Mesenchymal stem cell (in vitro differentiated cells and primary cell): ENCODE data around the gene NTRK1.

Source experiments
- DNase-seq: peaks from one replicate; pipeline ENCODE4 v3.0.0-alpha.2; 2013
- H2AFZ ChIP-seq: one replicate; pipeline ENCODE4 v1.6.1; 2013; ENCODE audit warnings: low read depth, mild to moderate bottlenecking, control low read depth, inconsistent platforms, low read length, moderate library complexity
- H2AK5ac ChIP-seq: 2 replicates; pipeline ENCODE4 v1.6.1; 2013; ENCODE audit warnings: low read length, moderate library complexity, mild to moderate bottlenecking, inconsistent platforms; ENCODE audit not compliant: severe bottlenecking
- H2BK120ac ChIP-seq: one replicate; pipeline ENCODE4 v1.6.1; 2013; ENCODE audit warnings: low read depth, mild to moderate bottlenecking, inconsistent platforms, low read length, moderate library complexity
- H2BK12ac ChIP-seq, 2 experiments: one replicate each; pipeline ENCODE4 v1.6.1; 2013; ENCODE audit warnings: inconsistent platforms in 2 of 2, low read length in 2 of 2, mild to moderate bottlenecking in 2 of 2, moderate library complexity in 2 of 2, control low read depth in 1 of 2
- H2BK15ac ChIP-seq: one replicate; pipeline ENCODE4 v1.6.1; 2013; ENCODE audit warnings: mild to moderate bottlenecking, low read depth, inconsistent platforms; ENCODE audit not compliant: poor library complexity, severe bottlenecking
- H2BK5ac ChIP-seq: 2 replicates; pipeline ENCODE4 v1.6.1; 2013; ENCODE audit warnings: low read depth, mild to moderate bottlenecking, low read length, control low read depth, inconsistent platforms; ENCODE audit not compliant: poor library complexity, severe bottlenecking
- H3K14ac ChIP-seq, 2 experiments: one replicate each; pipeline ENCODE4 v1.6.1; 2013; ENCODE audit warnings: inconsistent platforms in 2 of 2, low read length in 2 of 2, control low read depth in 1 of 2, mild to moderate bottlenecking in 1 of 2, moderate library complexity in 1 of 2
- H3K18ac ChIP-seq, 2 experiments: one replicate each; pipeline ENCODE4 v1.6.1; 2013; ENCODE audit warnings: inconsistent platforms in 2 of 2, low read length in 2 of 2, control low read depth in 1 of 2, low read depth in 1 of 2, mild to moderate bottlenecking in 1 of 2
- H3K23ac ChIP-seq, 2 experiments: one replicate each; pipeline ENCODE4 v1.6.1; 2013; ENCODE audit warnings: inconsistent platforms in 2 of 2, low read length in 2 of 2, mild to moderate bottlenecking in 2 of 2, moderate library complexity in 2 of 2, control low read depth in 1 of 2
- H3K27ac ChIP-seq: 2 replicates; pipeline ENCODE4 v1.5.1; 2013; ENCODE audit warnings: mild to moderate bottlenecking, moderate library complexity, low read length, control low read depth, inconsistent platforms; ENCODE audit not compliant: poor library complexity, severe bottlenecking
- H3K27me3 ChIP-seq, 2 experiments: 2 replicates each; pipeline versions ENCODE4 v1.6.1 to v1.7.0; 2013; ENCODE audit warnings: low read length in 2 of 2, mild to moderate bottlenecking in 2 of 2, moderate library complexity in 2 of 2, control low read depth in 1 of 2, inconsistent platforms in 1 of 2; ENCODE audit not compliant: control insufficient read depth in 1 of 2, insufficient read depth in 1 of 2
- H3K36me3 ChIP-seq, 2 experiments: 2 replicates each; pipeline versions ENCODE4 v1.6.1 to v1.7.0; 2013; ENCODE audit warnings: low read length in 2 of 2, control low read depth in 1 of 2, inconsistent platforms in 1 of 2, low read depth in 1 of 2, mild to moderate bottlenecking in 1 of 2; ENCODE audit not compliant: insufficient read depth in 2 of 2, control insufficient read depth in 1 of 2
- H3K4ac ChIP-seq, 2 experiments: one replicate each; pipeline ENCODE4 v1.6.1; 2013; ENCODE audit warnings: inconsistent platforms in 2 of 2, low read length in 2 of 2, mild to moderate bottlenecking in 2 of 2, moderate library complexity in 2 of 2, control low read depth in 1 of 2, low read depth in 1 of 2
- H3K4me1 ChIP-seq: 2 replicates; pipeline ENCODE4 v1.6.1; 2013; ENCODE audit warnings: low read depth, low read length, control low read depth; ENCODE audit not compliant: control insufficient read depth, insufficient read depth
- H3K4me2 ChIP-seq: 2 replicates; pipeline ENCODE4 v1.6.1; 2013; ENCODE audit warnings: low read length, mild to moderate bottlenecking, inconsistent platforms; ENCODE audit not compliant: poor library complexity, severe bottlenecking
- H3K4me3 ChIP-seq, 2 experiments: 2 replicates each; pipeline versions ENCODE4 v1.5.1 to v1.7.0; 2013; ENCODE audit warnings: low read length in 2 of 2, mild to moderate bottlenecking in 2 of 2, control low read depth in 1 of 2, low read depth in 1 of 2; ENCODE audit not compliant: insufficient read depth in 1 of 2
- H3K79me1 ChIP-seq: replicated peaks from 2 replicates; pipeline ENCODE4 v1.6.1; 2013; ENCODE audit warnings: mild to moderate bottlenecking, control low read depth, low read length, inconsistent platforms; ENCODE audit not compliant: poor library complexity, severe bottlenecking
- H3K9ac ChIP-seq: 2 replicates; pipeline ENCODE4 v1.7.0; 2013; ENCODE audit warnings: mild to moderate bottlenecking, low read length, moderate library complexity
- H3K9me3 ChIP-seq: 2 replicates; pipeline ENCODE4 v1.7.0; 2013; ENCODE audit warnings: mild to moderate bottlenecking, low read length; ENCODE audit not compliant: control insufficient read depth
- H4K8ac ChIP-seq: one replicate; pipeline ENCODE4 v1.6.1; 2013; ENCODE audit warnings: inconsistent platforms, mild to moderate bottlenecking, low read length, moderate library complexity
- H4K91ac ChIP-seq: one replicate; pipeline ENCODE4 v1.6.1; 2013; ENCODE audit warnings: mild to moderate bottlenecking, low read length, inconsistent platforms
- WGBS: methylation state at CpG from one replicate; pipeline ENCODE4 v1.1.7; 2013; ENCODE audit warnings: mixed read lengths; 5-methylcytosine and 5-hydroxymethylcytosine counted together

The NTRK1 gene

DNA sequence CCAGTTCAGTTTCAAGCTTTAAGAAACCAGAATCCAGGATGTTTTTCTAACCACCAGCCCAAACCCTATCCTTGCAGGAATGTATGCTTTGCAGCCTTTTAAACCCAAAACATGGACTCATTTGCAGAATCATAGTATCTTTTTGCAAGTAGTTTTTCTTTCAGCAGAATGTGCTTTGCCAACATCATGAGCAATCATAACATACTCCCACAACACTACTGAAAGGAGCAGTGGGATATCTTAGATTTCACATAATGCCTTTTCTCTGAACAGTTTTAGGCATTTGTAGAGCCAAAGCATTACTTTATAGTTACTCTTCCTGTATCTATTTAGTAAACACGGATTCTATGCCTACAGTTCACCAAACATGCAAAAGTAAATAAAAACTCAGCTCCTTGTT lies 34.0 kb upstream of the NTRK1 start:
- WGBS = 100% methylated on average over 1 of the region's 1 CpG
- peaks cover 20 to 47% of the 10 kb centered on the region in 2 experiments for H3K27me3 ChIP-seq

DNA sequence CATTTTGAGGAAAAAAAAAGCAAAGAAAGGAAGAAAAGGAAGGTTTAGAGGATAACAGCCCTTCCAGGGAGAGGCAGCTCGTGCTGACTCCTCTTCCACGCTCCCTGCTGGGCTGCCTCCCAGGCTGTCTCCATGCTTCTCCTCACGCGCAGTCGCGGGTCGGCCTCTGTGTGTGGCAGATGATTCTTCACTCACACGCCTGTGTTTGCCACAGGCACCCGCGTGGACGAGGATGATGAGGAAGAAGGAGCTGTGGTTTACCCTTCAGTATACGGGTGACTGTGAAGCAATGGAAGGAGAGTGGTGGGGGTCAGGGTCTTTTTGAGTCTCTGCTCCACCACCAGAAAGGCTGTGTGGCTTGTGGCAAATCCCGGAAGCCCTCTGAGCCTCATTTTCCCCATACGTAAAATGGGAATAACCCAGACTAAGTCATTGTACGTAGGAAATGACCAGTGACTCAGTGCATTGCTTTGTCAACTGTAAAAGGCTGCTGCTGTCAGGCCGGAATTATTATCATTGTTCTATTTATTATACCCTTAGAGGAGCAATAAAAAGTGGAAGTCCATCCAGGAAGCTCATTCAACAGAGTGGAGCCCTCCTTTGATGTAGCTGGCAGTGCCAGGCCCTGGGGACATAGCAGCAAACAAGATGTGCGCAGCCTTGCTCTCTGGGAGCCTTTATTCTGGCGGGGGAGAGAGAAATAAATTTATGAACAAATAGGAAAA lies 32.1 kb upstream of the NTRK1 start:
- H4K8ac ChIP-seq = no peak overlapping the region
- H3K9ac ChIP-seq = no peak overlapping the region
- no peak overlapping the region for H3K27ac ChIP-seq
- 87% methylated on average over 16 of the region's 18 CpGs for WGBS
- no peaks in the 10 kb centered on the region for H3K36me3 ChIP-seq
- H3K4me1 ChIP-seq = peaks cover 4% of the 10 kb centered on the region
- H3K9me3 ChIP-seq = no peaks in the 10 kb centered on the region
- no peak overlapping the region for H3K4me2 ChIP-seq
- no peak overlapping the region for H2AK5ac ChIP-seq
- no peak for DNase-seq
- H3K23ac ChIP-seq = no peak overlapping the region
- no peak overlapping the region for H3K4me3 ChIP-seq
- H3K4ac ChIP-seq = no peak overlapping the region
- H3K79me1 ChIP-seq = no peaks in the 10 kb centered on the region
- no peak overlapping the region for H2BK120ac ChIP-seq
- H4K91ac ChIP-seq = no peak overlapping the region
- no peak overlapping the region for H3K14ac ChIP-seq
- no peak overlapping the region for H3K18ac ChIP-seq
- peaks cover 38 to 51% of the 10 kb centered on the region in 2 experiments for H3K27me3 ChIP-seq
- no peak overlapping the region for H2BK15ac ChIP-seq
- H2BK5ac ChIP-seq = no peak overlapping the region
- no peak overlapping the region for H2AFZ ChIP-seq
- H2BK12ac ChIP-seq = no peak overlapping the region

More for the DNA sequence above, 34.0 kb upstream of the NTRK1 start:
- Histone ChIP-seq H3K36me3 (no peaks in the 10 kb centered on the region), H3K4me2 (no peak overlapping the region), H3K79me1 (no peaks in the 10 kb centered on the region), H2BK12ac (no peak overlapping the region), H3K9ac (no peak overlapping the region), H3K9me3 (no peaks in the 10 kb centered on the region), H2BK5ac (no peak overlapping the region), H3K23ac (no peak overlapping the region), H3K4me1 (peaks cover 4% of the 10 kb centered on the region), H3K18ac (no peak overlapping the region), H3K4ac (no peak overlapping the region), H3K14ac (no peak overlapping the region), H3K27ac (no peak overlapping the region), H3K4me3 (no peak overlapping the region), H2BK15ac (no peak overlapping the region), H2AFZ (no peak overlapping the region), H4K8ac (no peak overlapping the region), H4K91ac (no peak overlapping the region), H2BK120ac (no peak overlapping the region), H2AK5ac (no peak overlapping the region)
- DNase-seq = no peak

DNA sequence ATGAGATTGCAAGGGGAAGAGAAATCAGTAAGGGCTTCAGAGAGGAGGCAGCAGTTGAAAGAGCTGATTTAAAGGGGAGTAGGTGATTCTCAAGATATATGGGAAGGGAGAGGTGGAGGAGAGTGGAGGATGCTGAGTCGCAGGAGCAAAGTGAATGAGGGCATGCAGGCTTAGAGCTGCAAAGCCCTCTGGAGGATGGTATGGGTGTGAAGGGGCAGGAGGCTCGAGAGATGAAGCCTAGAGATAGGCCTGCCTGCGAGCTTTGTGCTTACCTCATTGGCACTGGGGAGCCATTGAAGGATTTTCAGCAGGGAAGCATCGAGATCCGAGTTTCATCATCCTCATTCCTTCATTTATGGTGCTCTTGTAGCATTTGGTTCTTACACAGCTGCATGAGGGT lies 28.2 kb upstream of the NTRK1 start:
- H3K9me3 ChIP-seq = no peaks in the 10 kb centered on the region
- no peak overlapping the region for H2BK120ac ChIP-seq
- DNase-seq = no peak
- H3K18ac ChIP-seq = no peak overlapping the region
- 47% methylated on average over 5 of the region's 5 CpGs for WGBS
- H2BK5ac ChIP-seq = no peak overlapping the region
- no peak overlapping the region for H2BK12ac ChIP-seq
- H3K36me3 ChIP-seq = no peaks in the 10 kb centered on the region
- H3K27me3 ChIP-seq = peaks cover 75 to 78% of the 10 kb centered on the region in 2 experiments
- no peak overlapping the region for H3K23ac ChIP-seq
- H2AK5ac ChIP-seq = no peak overlapping the region
- H3K9ac ChIP-seq = no peak overlapping the region
- H3K14ac ChIP-seq = no peak overlapping the region
- H4K8ac ChIP-seq = no peak overlapping the region
- H2BK15ac ChIP-seq = no peak overlapping the region
- H2AFZ ChIP-seq = no peak overlapping the region
- no peak overlapping the region for H3K4me2 ChIP-seq
- H4K91ac ChIP-seq = no peak overlapping the region
- no peak overlapping the region for H3K4ac ChIP-seq
- no peaks in the 10 kb centered on the region for H3K79me1 ChIP-seq
- peaks cover 4% of the 10 kb centered on the region for H3K4me1 ChIP-seq
- no peak overlapping the region for H3K4me3 ChIP-seq
- no peak overlapping the region for H3K27ac ChIP-seq

DNA sequence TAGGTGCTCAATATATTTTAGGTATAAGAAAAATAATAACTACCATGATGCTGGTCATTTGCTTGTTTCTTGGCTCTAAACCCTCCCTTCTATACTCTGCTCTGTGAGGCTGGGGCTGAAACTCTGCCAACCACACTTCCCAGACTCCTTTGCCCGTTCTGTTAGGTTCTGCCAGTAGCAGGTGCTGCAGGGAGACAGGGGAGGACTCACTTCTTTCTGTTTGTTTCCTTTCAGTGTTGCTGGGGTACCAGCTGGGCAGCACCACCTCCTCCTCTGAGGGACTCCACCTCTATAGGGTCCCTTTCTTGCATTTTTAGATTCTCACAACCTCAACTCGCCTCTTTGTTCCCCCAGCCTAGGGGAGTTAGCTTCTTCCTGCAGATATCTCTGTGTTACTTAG lies 27.1 kb upstream of the NTRK1 start:
- 65% methylated on average over 2 of the region's 2 CpGs for WGBS

More for the DNA sequence above, 27.1 kb upstream of the NTRK1 start:
- H3K9ac ChIP-seq = no peak overlapping the region
- no peak overlapping the region for H3K4ac ChIP-seq
- H2AFZ ChIP-seq = no peak overlapping the region
- H4K91ac ChIP-seq = no peak overlapping the region
- H3K4me2 ChIP-seq = no peak overlapping the region
- H3K27me3 ChIP-seq = peaks cover 86% of the 10 kb centered on the region in 2 experiments
- DNase-seq = no peak
- no peak overlapping the region for H2AK5ac ChIP-seq
- H3K79me1 ChIP-seq = no peaks in the 10 kb centered on the region
- no peaks in the 10 kb centered on the region for H3K36me3 ChIP-seq
- H3K9me3 ChIP-seq = no peaks in the 10 kb centered on the region
- H3K18ac ChIP-seq = no peak overlapping the region
- no peak overlapping the region for H3K14ac ChIP-seq
- no peak overlapping the region for H3K27ac ChIP-seq
- H4K8ac ChIP-seq = no peak overlapping the region
- H2BK5ac ChIP-seq = no peak overlapping the region
- no peak overlapping the region for H2BK12ac ChIP-seq
- H2BK120ac ChIP-seq = no peak overlapping the region
- no peaks in the 10 kb centered on the region for H3K4me1 ChIP-seq
- H3K4me3 ChIP-seq = no peak overlapping the region
- no peak overlapping the region for H3K23ac ChIP-seq
- no peak overlapping the region for H2BK15ac ChIP-seq
